SJCRH30 (cell line): ENCODE data around the gene ARL6IP1. TPM values are rescaled to one million over a fixed set of nuclear protein-coding genes. Genes with fewer than 3 reads are reported as not detected.
A peak's percentile ranks its signal among the peaks of the same experiment; 100 is the strongest.

Experiments
- DNase-seq, 2 experiments: peaks; one replicate each; pipeline ENCODE4 v3.0.0-alpha.2; 2015 to 2020
- H3K27ac ChIP-seq: fragments of 250-450 bp; sonication (Bioruptor Pico); 2 replicates; pipeline ENCODE4 v1.5.1; 2020; ENCODE audit warnings: mild to moderate bottlenecking, moderate library complexity
- H3K27me3 ChIP-seq: fragments of 250-450 bp; sonication (Bioruptor Pico); 2 replicates; pipeline ENCODE4 v1.5.1; 2020; ENCODE audit warnings: mild to moderate bottlenecking, moderate library complexity
- H3K36me3 ChIP-seq: fragments of 250-450 bp; sonication (Bioruptor Pico); 2 replicates; pipeline ENCODE4 v1.5.1; 2020; ENCODE audit warnings: mild to moderate bottlenecking, moderate library complexity
- H3K4me1 ChIP-seq: fragments of 250-450 bp; sonication (Bioruptor Pico); 2 replicates; pipeline ENCODE4 v1.5.1; 2020; ENCODE audit warnings: mild to moderate bottlenecking, moderate library complexity
- H3K4me3 ChIP-seq: fragments of 250-450 bp; sonication (Bioruptor Pico); 2 replicates; pipeline ENCODE4 v1.5.1; 2020; ENCODE audit warnings: mild to moderate bottlenecking, moderate library complexity
- H3K9me3 ChIP-seq: fragments of 250-450 bp; sonication (Bioruptor Pico); replicated peaks from 2 replicates; pipeline ENCODE4 v1.5.1; 2020; ENCODE audit warnings: mild to moderate bottlenecking, moderate library complexity
- total RNA-seq: library from RNA; depleted of rRNA; stranded (reverse); fragments of >200 nt; shearing (Covaris generic); gene quantifications from 2 replicates; pipeline ENCODE4 v1.2.3, GENCODE V29; 2014

Gene ARL6IP1
- total RNA-seq, 1 experiment from 2014 or later = 310 TPM

- Histone ChIP-seq H3K27me3 (no peaks in the 10 kb centered on the region), H3K9me3 (no peaks in the 10 kb centered on the region), H3K4me3 (no peak overlapping the region), H3K36me3 (peaks cover 30% of the 10 kb centered on the region), H3K27ac (no peak overlapping the region), H3K4me1 (no peaks in the 10 kb centered on the region)
- DNase-seq = no peak
Measured at GRCh38 chr16:18805257-18805773, 4.0 kb upstream of the ARL6IP1 start.

GRCh38 chr16:18804540-18804939 is 3.2 kb upstream of the ARL6IP1 start:
- no peaks in the 10 kb centered on the region for H3K27me3 ChIP-seq
- peaks cover 28% of the 10 kb centered on the region for H3K36me3 ChIP-seq
- H3K27ac ChIP-seq = no peak overlapping the region
- H3K4me1 ChIP-seq = peaks cover under 1% of the 10 kb centered on the region; the same call in 1 of the 2 replicates
- no peaks in the 10 kb centered on the region for H3K9me3 ChIP-seq
- no peak overlapping the region for H3K4me3 ChIP-seq
- DNase-seq = peak in 1 of 2 experiments; percentile 41

- H3K4me3 ChIP-seq = no peak overlapping the region
- H3K27ac ChIP-seq = no peak overlapping the region
- DNase-seq = no peak
- H3K36me3 ChIP-seq = peaks cover 23% of the 10 kb centered on the region
- H3K27me3 ChIP-seq = no peaks in the 10 kb centered on the region
- no peaks in the 10 kb centered on the region for H3K9me3 ChIP-seq
- peaks cover 3% of the 10 kb centered on the region; the same call in 1 of the 2 replicates for H3K4me1 ChIP-seq
Measured at GRCh38 chr16:18803569-18804462, 2.5 kb upstream of the ARL6IP1 start.

GRCh38 chr16:18802767-18803343 is 1.5 kb upstream of the ARL6IP1 start:
- Histone ChIP-seq H3K9me3 (no peaks in the 10 kb centered on the region), H3K4me1 (peaks cover 8% of the 10 kb centered on the region), H3K27ac (no peak overlapping the region), H3K27me3 (no peaks in the 10 kb centered on the region), H3K4me3 (no peak overlapping the region), H3K36me3 (peaks cover 22% of the 10 kb centered on the region)
- DNase-seq = no peak

GRCh38 chr16:18800775-18801144 is 589 bp downstream of the ARL6IP1 start:
- H3K4me3 ChIP-seq = peak overlapping the region; percentile 88
- peak overlapping the region; percentile 80 for H3K27ac ChIP-seq
- peaks cover 32% of the 10 kb centered on the region for H3K36me3 ChIP-seq
- no peaks in the 10 kb centered on the region for H3K27me3 ChIP-seq
- H3K9me3 ChIP-seq = no peaks in the 10 kb centered on the region
- peaks cover 13% of the 10 kb centered on the region for H3K4me1 ChIP-seq
- peak; percentile 21 to 34 for DNase-seq

GRCh38 chr16:18800293-18800692 is 1.1 kb downstream of the ARL6IP1 start:
- peak overlapping the region; percentile 80 for H3K27ac ChIP-seq
- H3K27me3 ChIP-seq = no peaks in the 10 kb centered on the region
- peaks cover 37% of the 10 kb centered on the region for H3K36me3 ChIP-seq
- H3K4me1 ChIP-seq = peaks cover 13% of the 10 kb centered on the region
- peak overlapping the region; percentile 88 for H3K4me3 ChIP-seq
- H3K9me3 ChIP-seq = no peaks in the 10 kb centered on the region
- no peak for DNase-seq

GRCh38 chr16:18799500-18799899 is 1.8 kb downstream of the ARL6IP1 start:
- peaks cover 43% of the 10 kb centered on the region for H3K36me3 ChIP-seq
- H3K27me3 ChIP-seq = no peaks in the 10 kb centered on the region
- DNase-seq = no peak
- no peaks in the 10 kb centered on the region for H3K9me3 ChIP-seq
- peak overlapping the region; percentile 88 for H3K4me3 ChIP-seq
- peak overlapping the region; percentile 53 for H3K27ac ChIP-seq
- peaks cover 13% of the 10 kb centered on the region for H3K4me1 ChIP-seq

- Histone ChIP-seq H3K27me3 (no peaks in the 10 kb centered on the region), H3K27ac (peak overlapping the region; percentile 35; the same call in 1 of the 2 replicates), H3K36me3 (peaks cover 56% of the 10 kb centered on the region), H3K4me1 (peaks cover 13% of the 10 kb centered on the region), H3K9me3 (no peaks in the 10 kb centered on the region), H3K4me3 (no peak overlapping the region)
- no peak for DNase-seq
Measured at GRCh38 chr16:18797746-18798145, 3.6 kb downstream of the ARL6IP1 start.

GRCh38 chr16:18796377-18796776 is 5.0 kb downstream of the ARL6IP1 start:
- Histone ChIP-seq H3K4me3 (no peak overlapping the region), H3K27ac (no peak overlapping the region), H3K36me3 (peaks cover 70% of the 10 kb centered on the region), H3K9me3 (no peaks in the 10 kb centered on the region), H3K27me3 (no peaks in the 10 kb centered on the region), H3K4me1 (peaks cover 13% of the 10 kb centered on the region)
- DNase-seq = no peak

GRCh38 chr16:18792836-18793433 is 8.4 kb downstream of the ARL6IP1 start:
- H3K36me3 ChIP-seq = peaks cover 77% of the 10 kb centered on the region
- no peak overlapping the region for H3K4me3 ChIP-seq
- H3K9me3 ChIP-seq = no peaks in the 10 kb centered on the region
- H3K27ac ChIP-seq = no peak overlapping the region
- H3K27me3 ChIP-seq = no peaks in the 10 kb centered on the region
- DNase-seq = no peak
- peaks cover 8% of the 10 kb centered on the region for H3K4me1 ChIP-seq

- H3K4me1 ChIP-seq = peaks cover 9% of the 10 kb centered on the region
- no peaks in the 10 kb centered on the region for H3K9me3 ChIP-seq
- peak; percentile 96 to 98 for DNase-seq
- H3K27me3 ChIP-seq = no peaks in the 10 kb centered on the region
- H3K36me3 ChIP-seq = peaks cover 80% of the 10 kb centered on the region
- H3K27ac ChIP-seq = peak within 1 kb of the TSS; percentile 87
- peak within 1 kb of the TSS; percentile 92 for H3K4me3 ChIP-seq
Measured at GRCh38 chr16:18789850-18790706, 11.3 kb downstream of the ARL6IP1 start, which contains the start of gene RPS15A. Gene RPS15A, minus strand, starts transcription at chr16:18790334. Its CDS starts 1,221 bp downstream, at chr16:18789113.

- Histone ChIP-seq H3K27ac (peak overlapping the region; percentile 87), H3K9me3 (no peaks in the 10 kb centered on the region), H3K27me3 (no peaks in the 10 kb centered on the region), H3K4me1 (peaks cover 9% of the 10 kb centered on the region), H3K4me3 (peak overlapping the region; percentile 92), H3K36me3 (peaks cover 81% of the 10 kb centered on the region)
- DNase-seq = no peak
Measured at GRCh38 chr16:18789515-18789849, 11.9 kb downstream of the ARL6IP1 start.

GRCh38 chr16:18788828-18789514 is 12.4 kb downstream of the ARL6IP1 start:
- Histone ChIP-seq H3K36me3 (peaks cover 81% of the 10 kb centered on the region), H3K9me3 (no peaks in the 10 kb centered on the region), H3K4me3 (peak overlapping the region; percentile 92), H3K4me1 (peaks cover 9% of the 10 kb centered on the region), H3K27me3 (no peaks in the 10 kb centered on the region), H3K27ac (peak overlapping the region; percentile 87)
- DNase-seq = no peak
